GM23248 (cell line): ENCODE results near the gene LEF1. TPM values are rescaled to one million over a fixed set of nuclear protein-coding genes. Genes with fewer than 3 reads are reported as not detected.

Experiments
- DNase-seq: peaks from one replicate; pipeline ENCODE4 v3.0.0-alpha.2; 2015
- H2AFZ ChIP-seq: fragments of 200-600 bp; sonication (generic); 2 replicates; pipeline ENCODE4 v1.6.1; 2016; ENCODE audit warnings: antibody characterized with exemption
- H3F3A ChIP-seq: fragments of 200-600 bp; sonication (generic); 2 replicates; pipeline ENCODE4 v1.6.1; 2016; ENCODE audit warnings: mild to moderate bottlenecking, antibody characterized with exemption, mixed run types; ENCODE audit not compliant: insufficient read depth
- H3K27ac ChIP-seq: fragments of 200-600 bp; sonication (generic); 2 replicates; pipeline ENCODE4 v1.5.1; 2016; ENCODE audit warnings: mild to moderate bottlenecking
- H3K27me3 ChIP-seq: fragments of 200-600 bp; sonication (generic); replicated peaks from 2 replicates; pipeline ENCODE4 v1.6.1; 2016; ENCODE audit warnings: mild to moderate bottlenecking; ENCODE audit not compliant: insufficient read depth
- H3K36me3 ChIP-seq: fragments of 200-600 bp; sonication (generic); 2 replicates; pipeline ENCODE4 v1.6.1; 2016; ENCODE audit warnings: low read depth, mild to moderate bottlenecking
- H3K4me1 ChIP-seq: fragments of 200-600 bp; sonication (generic); 2 replicates; pipeline ENCODE4 v1.6.1; 2016; ENCODE audit warnings: mild to moderate bottlenecking; ENCODE audit not compliant: insufficient read depth
- H3K4me2 ChIP-seq: fragments of 200-600 bp; sonication (generic); one replicate; pipeline ENCODE4 v1.6.1; 2016; ENCODE audit warnings: mild to moderate bottlenecking; ENCODE audit not compliant: unreplicated experiment
- H3K4me3 ChIP-seq: fragments of 200-600 bp; sonication (generic); 2 replicates; pipeline ENCODE4 v1.5.1; 2016; ENCODE audit warnings: mild to moderate bottlenecking
- H3K79me2 ChIP-seq: fragments of 200-600 bp; sonication (generic); 2 replicates; pipeline ENCODE4 v1.6.1; 2016; ENCODE audit warnings: mild to moderate bottlenecking; ENCODE audit not compliant: insufficient read depth
- H3K9ac ChIP-seq: fragments of 200-600 bp; sonication (generic); 2 replicates; pipeline ENCODE4 v1.6.1; 2016; ENCODE audit warnings: mild to moderate bottlenecking
- H3K9me2 ChIP-seq: fragments of 200-600 bp; sonication (generic); 2 replicates; pipeline ENCODE4 v1.6.1; 2016; ENCODE audit warnings: mixed run types, mild to moderate bottlenecking, moderate library complexity; ENCODE audit not compliant: insufficient read depth
- H3K9me3 ChIP-seq: fragments of 200-600 bp; sonication (generic); one replicate; pipeline ENCODE4 v1.6.1; 2017; ENCODE audit warnings: low read depth
- H4K20me1 ChIP-seq: fragments of 200-600 bp; sonication (generic); 2 replicates; pipeline ENCODE4 v1.6.0; 2016; ENCODE audit not compliant: insufficient read depth
- EZH2 ChIP-seq: fragments of 200-600 bp; sonication (generic); IDR thresholded peaks from 2 replicates; pipeline ENCODE4 v1.6.1; 2018; ENCODE audit warnings: antibody characterized with exemption, mild to moderate bottlenecking; ENCODE audit not compliant: insufficient read depth, poor library complexity, severe bottlenecking
- EZH2phosphoT487 ChIP-seq: fragments of 200-600 bp; sonication (generic); IDR thresholded peaks from 2 replicates; pipeline ENCODE4 v1.6.1; 2018; ENCODE audit warnings: antibody characterized with exemption, moderate library complexity, mild to moderate bottlenecking, low read depth; ENCODE audit not compliant: insufficient read depth
- WGBS, 2 experiments: methylation state at CpG; one replicate each; pipeline ENCODE4 v1.1.6; 2015 to 2017; ENCODE audit warnings: low lambda C conversion rate in 2 of 2, low coverage in 1 of 2; ENCODE audit errors: missing lambda C conversion rate in 2 of 2; 5-methylcytosine and 5-hydroxymethylcytosine counted together
- in situ Hi-C: fragments of 300-500 bp; cut with MboI; formaldehyde crosslinking; loops from 2 replicates; pipeline ENCODE4 v1.15.0; 2020
- polyA plus RNA-seq: library from polyadenylated mRNA; unstranded; fragments of >200 nt; fragmentation: Nextera tagmentation; extraction: Ambion mirVana; gene quantifications from 2 replicates; pipeline ENCODE4 v1.2.1, GENCODE V29; 2016
- total RNA-seq: library from RNA; depleted of rRNA; stranded (reverse); fragments of >200 nt; shearing (Covaris generic); gene quantifications from 2 replicates; pipeline ENCODE4 v1.2.3, GENCODE V29; 2014

LEF1 gene
- total and polyA plus RNA-seq, 2 experiments from 2014 or later = 0.23 TPM; not detected in 1

DNA sequence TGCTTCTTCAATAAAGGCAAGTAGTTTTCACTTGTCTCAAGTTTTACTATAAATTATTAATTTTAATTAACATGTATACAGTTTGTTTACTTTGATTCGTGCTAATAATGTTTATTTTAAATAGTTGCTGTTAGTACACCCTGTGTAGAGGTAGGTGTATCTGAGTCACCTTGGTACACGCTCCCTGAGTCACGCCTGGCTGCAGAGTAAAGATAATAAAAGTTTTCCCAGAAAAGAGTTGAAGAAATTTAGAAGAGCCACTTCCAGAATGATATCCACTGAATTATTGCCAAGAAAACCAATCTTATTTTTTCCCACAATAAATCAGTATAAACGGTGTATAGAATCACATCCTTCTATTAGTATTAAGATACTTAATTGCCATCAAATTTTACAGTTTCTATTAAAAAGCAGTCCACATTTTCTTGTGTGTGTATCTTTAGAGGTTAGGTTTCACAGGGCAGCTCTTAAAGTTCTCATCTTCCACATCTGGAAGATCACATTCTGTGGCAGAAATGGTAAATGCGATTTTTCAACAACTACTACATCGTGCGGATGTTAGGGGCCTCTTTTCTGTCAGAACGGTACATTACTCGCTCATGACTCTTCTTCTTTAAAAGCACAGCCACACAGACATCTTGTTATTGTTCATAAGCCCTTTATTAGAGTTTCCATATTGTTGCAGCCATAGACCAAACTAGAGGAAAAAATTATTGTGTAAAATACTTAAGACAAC lies 123.6 kb downstream of the LEF1 start:
- TF ChIP-seq EZH2phosphoT487 (no peak), EZH2 (no peak)
- no peaks in the 10 kb centered on the region for H3K27me3 ChIP-seq
- H4K20me1 ChIP-seq = no peaks in the 10 kb centered on the region
- DNase-seq = peak; percentile 19
- no peak overlapping the region for H3K4me3 ChIP-seq
- H3F3A ChIP-seq = no peaks in the 10 kb centered on the region
- no peaks in the 10 kb centered on the region for H3K4me1 ChIP-seq
- H3K79me2 ChIP-seq = no peaks in the 10 kb centered on the region
- H3K36me3 ChIP-seq = no peaks in the 10 kb centered on the region
- H3K9me3 ChIP-seq = no peaks in the 10 kb centered on the region
- no peak overlapping the region for H2AFZ ChIP-seq
- 46 to 47% methylated on average over 9 of the region's 9 CpGs for WGBS, 2 experiments
- no peaks in the 10 kb centered on the region for H3K9me2 ChIP-seq
- H3K9ac ChIP-seq = no peak overlapping the region
- in situ Hi-C loops = no loop called here
- no peak overlapping the region for H3K4me2 ChIP-seq
- no peak overlapping the region for H3K27ac ChIP-seq

DNA sequence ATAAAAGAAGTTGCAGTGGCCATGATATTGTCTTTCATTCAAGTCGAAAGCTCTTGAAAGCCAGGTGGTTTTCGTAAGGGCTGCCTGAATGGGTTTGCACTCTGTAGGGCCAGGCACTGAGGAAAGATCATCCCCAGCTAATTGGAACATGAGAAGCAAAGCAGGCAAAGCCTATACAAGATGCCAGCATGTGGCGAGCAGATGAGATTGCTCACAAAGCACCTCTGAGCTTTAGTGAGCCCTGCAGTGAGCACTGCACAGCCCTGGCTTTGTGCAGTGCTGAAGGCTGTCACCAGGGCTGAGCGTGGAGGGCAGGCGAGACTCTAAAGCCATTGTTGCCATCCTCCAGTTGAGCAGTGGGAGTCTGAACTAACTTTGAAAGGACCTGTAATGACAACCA lies 125.2 kb downstream of the LEF1 start:
- WGBS, 2 experiments = 84 to 88% methylated on average over 5 of the region's 5 CpGs

DNA sequence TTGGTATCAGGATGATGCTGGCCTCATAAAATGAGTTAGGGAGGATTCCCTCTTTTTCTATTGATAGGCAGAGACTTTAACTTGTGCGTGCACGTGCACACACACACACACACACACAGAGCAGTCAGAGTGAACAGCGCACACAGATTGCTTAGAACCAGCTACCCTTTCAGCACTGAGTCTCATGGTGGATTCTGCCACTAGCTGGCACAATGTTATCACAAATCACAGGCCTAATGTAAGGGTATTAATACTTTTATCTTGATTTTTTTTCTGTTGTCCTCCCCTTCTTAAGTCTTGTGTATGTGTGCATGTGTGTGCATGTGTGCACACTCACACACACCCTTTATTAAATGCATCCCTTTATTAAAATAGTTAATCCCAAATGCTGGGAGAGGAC lies 125.8 kb downstream of the LEF1 start:
- no peak overlapping the region for H3K9ac ChIP-seq
- H3K27me3 ChIP-seq = no peaks in the 10 kb centered on the region
- in situ Hi-C loops = no loop called here
- WGBS, 2 experiments = 63 to 68% methylated on average over 3 of the region's 3 CpGs
- no peaks in the 10 kb centered on the region for H3K36me3 ChIP-seq
- no peak overlapping the region for H3K27ac ChIP-seq
- H3K79me2 ChIP-seq = no peaks in the 10 kb centered on the region
- H3K9me3 ChIP-seq = no peaks in the 10 kb centered on the region
- TF ChIP-seq EZH2phosphoT487 (no peak), EZH2 (no peak)
- H3K4me3 ChIP-seq = no peak overlapping the region
- no peaks in the 10 kb centered on the region for H3K9me2 ChIP-seq
- H3F3A ChIP-seq = no peaks in the 10 kb centered on the region
- no peak for DNase-seq
- H4K20me1 ChIP-seq = no peaks in the 10 kb centered on the region
- no peak overlapping the region for H2AFZ ChIP-seq
- H3K4me1 ChIP-seq = no peaks in the 10 kb centered on the region
- no peak overlapping the region for H3K4me2 ChIP-seq

More for the DNA sequence above, 125.2 kb downstream of the LEF1 start:
- Histone ChIP-seq H3K79me2 (no peaks in the 10 kb centered on the region), H3F3A (no peaks in the 10 kb centered on the region), H3K4me3 (no peak overlapping the region), H3K36me3 (no peaks in the 10 kb centered on the region), H3K27ac (no peak overlapping the region), H3K4me2 (no peak overlapping the region), H3K9ac (no peak overlapping the region), H4K20me1 (no peaks in the 10 kb centered on the region), H3K27me3 (no peaks in the 10 kb centered on the region), H3K9me2 (no peaks in the 10 kb centered on the region), H3K4me1 (no peaks in the 10 kb centered on the region), H2AFZ (no peak overlapping the region), H3K9me3 (no peaks in the 10 kb centered on the region)
- TF ChIP-seq EZH2 (no peak), EZH2phosphoT487 (no peak)
- DNase-seq = no peak
- in situ Hi-C loops = no loop called here

DNA sequence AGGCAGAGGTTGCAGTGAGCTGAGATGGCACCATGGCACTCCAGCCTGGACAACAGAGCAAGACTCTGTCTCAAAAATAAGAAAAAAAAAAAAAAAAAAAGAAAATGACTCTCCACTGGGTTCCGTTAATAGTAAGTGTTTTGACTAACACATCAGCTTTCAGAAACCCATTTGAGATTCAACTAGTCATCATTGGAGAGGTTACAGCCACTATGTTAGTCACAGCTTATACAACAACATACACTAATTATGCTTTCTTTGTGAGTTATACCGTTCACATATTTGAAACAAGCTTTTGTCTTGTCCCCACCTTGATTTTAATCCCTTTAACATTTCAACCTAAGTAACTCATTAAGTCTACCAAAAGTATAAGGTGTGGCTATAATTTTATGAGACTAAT lies 130.8 kb downstream of the LEF1 start:
- H3K79me2 ChIP-seq = no peaks in the 10 kb centered on the region
- H3K36me3 ChIP-seq = no peaks in the 10 kb centered on the region
- in situ Hi-C loops = no loop called here
- no peaks in the 10 kb centered on the region for H3K27me3 ChIP-seq
- no peak overlapping the region for H3K27ac ChIP-seq
- H4K20me1 ChIP-seq = no peaks in the 10 kb centered on the region
- H3K4me1 ChIP-seq = no peaks in the 10 kb centered on the region
- no peak overlapping the region for H3K4me2 ChIP-seq
- WGBS, 2 experiments = 74 to 80% methylated on average over 2 of the region's 2 CpGs
- DNase-seq = peak; percentile 23
- no peak overlapping the region for H3K9ac ChIP-seq
- H3K9me3 ChIP-seq = no peaks in the 10 kb centered on the region
- no peaks in the 10 kb centered on the region for H3K9me2 ChIP-seq
- H2AFZ ChIP-seq = no peak overlapping the region
- TF ChIP-seq EZH2 (no peak), EZH2phosphoT487 (no peak)
- H3K4me3 ChIP-seq = no peak overlapping the region
- H3F3A ChIP-seq = no peaks in the 10 kb centered on the region

DNA sequence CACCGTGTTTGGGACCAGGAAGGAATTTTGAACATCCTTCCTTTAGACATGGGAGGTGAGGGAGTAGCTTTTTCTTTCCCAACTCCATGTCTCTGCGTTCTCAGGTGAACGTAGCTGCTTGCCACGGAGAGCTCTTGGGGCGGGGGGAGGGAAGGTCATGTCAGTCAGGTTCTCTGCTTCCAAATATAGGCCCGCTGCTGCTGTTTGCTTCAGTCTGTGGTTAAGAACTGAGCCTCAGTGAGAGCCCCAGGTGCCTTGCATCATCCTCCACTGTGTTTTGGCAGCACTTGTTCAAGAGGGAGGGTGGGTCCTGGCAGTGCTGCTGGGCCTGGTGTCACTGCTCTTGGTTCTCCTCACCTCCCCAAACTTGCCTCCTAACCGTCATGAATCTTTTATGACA lies 132.5 kb downstream of the LEF1 start:
- no peaks in the 10 kb centered on the region for H4K20me1 ChIP-seq
- H3K36me3 ChIP-seq = 0 out of 2 replicates have a peak, but pooled peaks cover 5% of the 10 kb centered on the region
- TF ChIP-seq EZH2phosphoT487 (no peak), EZH2 (no peak)
- no peak for DNase-seq
- no peaks in the 10 kb centered on the region for H3K9me3 ChIP-seq
- WGBS, 2 experiments = 94 to 95% methylated on average over 7 of the region's 7 CpGs
- no peaks in the 10 kb centered on the region for H3K27me3 ChIP-seq
- H3K9ac ChIP-seq = no peak overlapping the region
- H3F3A ChIP-seq = no peaks in the 10 kb centered on the region
- H3K4me1 ChIP-seq = no peaks in the 10 kb centered on the region
- no peaks in the 10 kb centered on the region for H3K79me2 ChIP-seq
- no peak overlapping the region for H3K4me2 ChIP-seq
- no peaks in the 10 kb centered on the region for H3K9me2 ChIP-seq
- in situ Hi-C loops = no loop called here
- H3K27ac ChIP-seq = no peak overlapping the region
- H2AFZ ChIP-seq = no peak overlapping the region
- no peak overlapping the region for H3K4me3 ChIP-seq
